Stimulated activated CD8-positive, alpha-beta memory T cell treated with anti-CD3 and anti-CD28 coated beads, Interleukin-4, amount 100 ng/mL, for 48 hours (primary cell): ENCODE results near the gene TMEM232.
"Not testable (repeated sequence)": the region's sequence is repeated elsewhere in the genome, so short reads cannot be mapped to it uniquely, and the experiment has no call there.

Source experiments
- DNase-seq: peaks from one replicate; pipeline ENCODE4 v3.0.0-alpha.2; 2020

TMEM232 gene

DNA sequence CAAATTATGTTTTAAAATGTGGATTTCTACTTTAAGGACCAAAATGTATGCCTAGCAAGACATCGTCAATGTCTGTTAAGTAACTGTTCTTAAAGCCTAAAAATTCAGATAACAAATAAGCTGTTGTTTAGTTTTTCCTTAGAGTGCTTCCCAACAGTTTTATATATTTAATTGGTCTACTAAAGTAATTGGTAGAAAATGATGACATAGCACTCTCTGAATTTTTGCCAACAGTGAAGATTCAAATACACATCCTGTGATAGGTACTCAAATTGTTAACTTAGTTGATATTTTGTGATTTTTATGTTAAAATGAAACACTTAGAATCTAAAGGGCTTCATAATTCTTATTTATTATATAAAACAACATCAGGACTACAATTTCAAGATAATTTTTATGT, 107.5 kb downstream of the TMEM232 start:
- DNase-seq, result no peak

DNA sequence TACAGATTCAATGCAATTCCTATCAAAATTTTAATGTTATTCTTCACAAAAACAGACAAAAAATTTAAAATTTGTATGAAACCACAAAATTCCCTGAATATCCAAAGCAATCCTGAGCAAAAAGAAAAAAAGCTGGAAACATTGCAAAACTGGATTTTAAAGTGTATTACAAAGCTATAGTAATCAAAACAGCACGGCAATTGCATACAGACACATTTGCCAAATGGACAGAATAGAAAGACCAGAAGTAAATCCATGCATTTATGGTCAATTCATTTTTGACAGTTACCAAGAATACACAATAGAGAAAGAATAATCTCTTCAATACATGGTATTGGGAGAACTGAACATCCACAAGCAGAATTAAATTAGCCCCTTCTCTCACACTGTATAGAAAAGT, 110.5 kb downstream of the TMEM232 start:
- DNase-seq, result no peak

GRCh38 chr5:110612794-110613247, 113.7 kb downstream of the TMEM232 start:
- DNase-seq, result no peak

DNA sequence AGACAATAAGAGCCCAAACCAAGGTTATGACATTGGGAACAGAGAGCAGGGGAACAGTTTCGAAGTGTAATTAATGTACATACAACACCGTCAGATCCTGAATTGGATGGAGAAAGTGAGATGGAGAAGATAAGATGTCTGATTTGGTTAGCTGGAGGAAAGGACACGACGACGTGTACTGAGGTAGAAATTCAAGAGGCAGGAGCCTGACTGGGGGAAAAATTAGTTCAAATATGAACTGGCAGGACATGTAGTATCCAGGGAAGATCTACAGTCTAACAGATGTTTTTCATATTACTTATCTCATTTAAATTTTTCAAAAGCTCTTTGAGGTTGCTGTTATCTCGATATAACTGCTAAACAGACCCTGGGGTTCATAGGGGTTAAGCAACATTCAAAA, 114.7 kb downstream of the TMEM232 start:
- no peak for DNase-seq

GRCh38 chr5:110594866-110595265, 131.6 kb downstream of the TMEM232 start:
- DNase-seq, result no peak

DNA sequence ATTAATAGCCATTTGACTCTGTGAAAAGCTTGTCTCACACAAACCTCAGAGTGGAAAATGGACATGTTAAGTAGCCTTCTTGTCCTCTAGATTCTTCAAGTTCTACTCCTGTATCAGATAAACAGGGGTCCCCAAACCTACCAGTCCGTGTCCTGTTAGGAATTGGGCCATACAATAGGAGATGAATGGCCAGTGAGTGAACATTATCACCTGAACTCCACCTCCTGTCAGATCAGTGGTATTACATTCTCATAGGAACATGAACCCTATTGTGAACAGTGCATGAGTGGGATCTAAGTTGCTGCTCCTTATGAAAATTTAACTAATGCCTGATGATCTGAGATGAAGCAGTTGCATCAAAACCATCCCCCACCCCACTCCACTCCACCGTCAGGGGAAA, 136.3 kb downstream of the TMEM232 start:
- DNase-seq, result no peak

DNA sequence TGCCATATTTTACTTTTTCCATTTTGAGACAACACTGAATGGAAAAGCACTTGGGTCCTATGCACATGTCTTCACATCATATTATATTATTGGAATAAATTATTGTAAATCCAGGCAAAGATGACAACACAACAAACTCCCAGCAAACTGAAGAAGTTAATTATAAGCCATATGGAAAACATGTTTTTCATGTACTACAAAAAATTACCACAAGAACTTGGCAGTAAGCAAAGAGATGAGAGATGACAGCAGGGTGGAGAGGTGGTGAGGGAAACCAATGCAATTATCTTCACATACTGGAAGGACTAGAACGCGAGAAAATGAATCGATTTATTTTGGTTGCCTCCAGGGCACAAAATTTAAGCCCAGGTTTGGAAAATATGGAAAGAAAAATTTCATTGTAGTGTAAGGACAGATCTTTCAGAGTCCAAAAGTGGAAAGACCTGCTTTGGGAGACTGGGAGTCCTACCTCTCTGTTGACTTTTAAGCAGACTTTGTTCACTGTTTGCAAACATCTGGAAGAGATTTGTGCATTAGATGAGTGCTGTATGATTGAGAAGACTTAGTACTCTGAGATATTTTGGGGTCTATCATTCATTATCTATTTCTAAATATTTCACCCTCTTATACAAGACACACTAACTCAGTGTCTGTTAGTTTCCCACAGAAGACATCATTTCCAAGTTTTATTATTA, 138.0 kb downstream of the TMEM232 start:
- no peak for DNase-seq

- no peak for DNase-seq
Measured at GRCh38 chr5:110580625-110581024, 145.8 kb downstream of the TMEM232 start.

DNA sequence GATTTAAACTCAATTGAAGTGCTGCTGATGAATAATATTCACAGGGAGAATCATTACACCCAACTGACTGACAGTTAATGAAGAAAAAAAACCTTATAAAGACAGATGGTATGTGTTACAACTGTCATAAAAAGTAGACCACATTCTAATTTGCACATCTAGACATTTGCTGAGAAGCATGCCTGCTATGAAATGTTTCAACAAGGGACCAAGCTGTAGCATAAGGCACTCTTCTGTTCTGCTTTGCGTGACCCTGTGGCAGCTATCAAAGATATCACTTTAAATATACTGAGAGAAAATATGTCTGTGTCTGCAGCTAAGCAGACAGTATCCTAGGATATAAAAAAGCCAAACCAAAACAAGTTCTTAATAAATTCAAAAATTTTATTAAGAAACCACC, 153.7 kb downstream of the TMEM232 start:
- DNase-seq, result no peak

GRCh38 chr5:110562191-110562590, 164.3 kb downstream of the TMEM232 start:
- DNase-seq, result no peak

DNA sequence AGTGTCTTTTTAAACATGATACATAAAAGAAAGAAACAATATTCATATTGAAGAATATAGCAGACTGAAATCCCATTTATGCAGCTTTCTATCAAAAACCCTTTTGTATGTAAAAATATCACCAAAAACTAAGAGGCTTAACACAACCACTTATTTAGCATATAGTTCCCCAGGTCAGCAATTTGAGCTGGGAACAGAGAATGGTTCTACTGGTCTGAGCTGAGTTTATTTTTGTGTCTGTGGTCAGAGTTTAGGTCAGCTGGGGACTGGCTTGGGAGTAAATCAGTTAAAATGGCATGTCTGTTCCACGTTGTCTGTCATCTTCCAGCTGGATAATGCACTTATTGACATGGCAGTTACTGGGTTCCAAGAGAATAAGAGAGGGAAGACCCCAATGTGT, 165.0 kb downstream of the TMEM232 start:
- no peak for DNase-seq

- no peak for DNase-seq
Measured at GRCh38 chr5:110549301-110549700, 177.2 kb downstream of the TMEM232 start.

GRCh38 chr5:110548171-110548570, 178.3 kb downstream of the TMEM232 start:
- no peak for DNase-seq

DNA sequence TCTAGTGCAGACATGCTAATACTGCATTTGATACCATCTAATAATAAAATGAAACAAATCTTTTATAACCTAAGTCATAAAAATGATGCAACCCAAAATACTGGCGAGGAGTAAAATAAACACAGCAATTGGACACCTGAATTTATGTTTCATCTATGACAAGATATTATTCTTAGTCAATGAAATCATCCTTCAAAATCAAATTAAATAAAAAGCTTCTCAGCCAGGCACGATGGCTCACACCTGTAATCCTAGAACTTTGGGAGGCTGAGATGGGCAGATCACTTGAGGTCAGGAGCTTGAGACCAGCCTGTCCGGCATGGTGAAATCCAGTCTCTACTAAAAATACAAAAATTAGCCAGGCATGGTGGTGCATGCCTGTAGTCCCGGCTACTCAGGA, 179.0 kb downstream of the TMEM232 start:
- DNase-seq, result no peak

- DNase-seq, result no peak
Measured at GRCh38 chr5:110545716-110546115, 180.8 kb downstream of the TMEM232 start.

- DNase-seq, result no peak
Measured at GRCh38 chr5:110544603-110545002, 181.9 kb downstream of the TMEM232 start.

GRCh38 chr5:110542949-110543348, 183.5 kb downstream of the TMEM232 start:
- no peak for DNase-seq

- no peak for DNase-seq
Measured at GRCh38 chr5:110536120-110537115, 190.1 kb downstream of the TMEM232 start.

- not testable (repeated sequence) for DNase-seq
Measured at GRCh38 chr5:110535146-110535545, 191.3 kb downstream of the TMEM232 start.

DNA sequence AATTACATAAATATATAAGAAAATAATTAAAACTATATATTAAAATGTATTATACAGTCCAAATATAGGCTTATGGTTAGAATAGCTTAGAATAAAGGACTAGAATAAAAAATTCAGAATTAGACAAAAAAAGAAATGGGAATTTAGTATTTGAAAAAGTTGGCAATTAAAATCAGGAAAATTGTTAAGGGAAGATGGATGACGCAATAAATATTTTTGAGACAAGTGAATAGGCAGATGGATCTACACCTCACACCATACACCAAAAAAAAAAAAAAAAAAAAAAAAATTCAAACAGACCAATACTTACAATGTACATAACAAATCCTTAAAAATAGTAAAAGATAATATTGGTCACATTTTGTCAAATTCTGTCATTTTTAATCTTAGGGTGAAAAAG, 200.7 kb downstream of the TMEM232 start:
- no peak for DNase-seq

DNA sequence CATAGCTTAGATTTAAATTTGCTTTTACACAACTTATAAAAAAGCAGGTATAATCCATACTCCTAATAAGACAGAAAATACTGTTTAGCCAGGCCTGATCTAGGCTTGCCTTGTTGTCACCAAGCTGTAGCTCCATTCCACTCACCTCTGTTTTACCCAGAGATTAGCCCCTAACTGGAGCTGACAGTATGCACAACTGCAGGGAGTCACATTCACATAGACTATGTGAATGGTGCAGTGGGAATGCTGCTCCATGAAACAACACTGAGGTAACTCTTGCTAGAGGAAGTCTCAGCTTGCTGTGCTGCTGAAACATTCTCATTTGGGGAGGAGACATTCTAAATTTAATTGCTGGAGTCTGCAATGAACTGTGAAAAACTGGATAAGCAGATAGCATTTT, 209.1 kb downstream of the TMEM232 start:
- DNase-seq, result no peak

DNA sequence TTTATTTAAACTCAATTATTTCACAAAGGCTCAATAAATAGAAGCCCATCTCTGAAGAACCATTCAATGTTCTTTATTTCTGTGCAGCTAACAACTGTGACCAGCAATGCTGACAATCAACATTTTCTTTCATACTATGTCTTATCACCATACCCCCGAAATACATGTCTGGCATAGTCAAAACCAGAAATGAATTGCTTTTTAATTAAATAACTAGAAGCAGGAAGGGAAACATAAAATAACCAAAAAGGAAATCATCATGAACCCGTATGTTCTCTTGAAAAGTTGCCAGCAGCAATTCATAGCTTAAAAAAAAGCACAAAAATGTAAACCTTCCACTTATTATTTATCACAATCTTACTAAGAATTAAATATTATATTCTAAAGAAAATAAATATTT, 212.4 kb downstream of the TMEM232 start:
- no peak for DNase-seq

GRCh38 chr5:110512266-110512665, 214.2 kb downstream of the TMEM232 start:
- no peak for DNase-seq

- DNase-seq, result no peak
Measured at GRCh38 chr5:110510146-110510545, 216.3 kb downstream of the TMEM232 start.
